ENCODE measurements around the gene CLIC1.
A peak's percentile ranks its signal among the peaks of the same experiment; 100 is the strongest.

CLIC1 gene

DNA sequence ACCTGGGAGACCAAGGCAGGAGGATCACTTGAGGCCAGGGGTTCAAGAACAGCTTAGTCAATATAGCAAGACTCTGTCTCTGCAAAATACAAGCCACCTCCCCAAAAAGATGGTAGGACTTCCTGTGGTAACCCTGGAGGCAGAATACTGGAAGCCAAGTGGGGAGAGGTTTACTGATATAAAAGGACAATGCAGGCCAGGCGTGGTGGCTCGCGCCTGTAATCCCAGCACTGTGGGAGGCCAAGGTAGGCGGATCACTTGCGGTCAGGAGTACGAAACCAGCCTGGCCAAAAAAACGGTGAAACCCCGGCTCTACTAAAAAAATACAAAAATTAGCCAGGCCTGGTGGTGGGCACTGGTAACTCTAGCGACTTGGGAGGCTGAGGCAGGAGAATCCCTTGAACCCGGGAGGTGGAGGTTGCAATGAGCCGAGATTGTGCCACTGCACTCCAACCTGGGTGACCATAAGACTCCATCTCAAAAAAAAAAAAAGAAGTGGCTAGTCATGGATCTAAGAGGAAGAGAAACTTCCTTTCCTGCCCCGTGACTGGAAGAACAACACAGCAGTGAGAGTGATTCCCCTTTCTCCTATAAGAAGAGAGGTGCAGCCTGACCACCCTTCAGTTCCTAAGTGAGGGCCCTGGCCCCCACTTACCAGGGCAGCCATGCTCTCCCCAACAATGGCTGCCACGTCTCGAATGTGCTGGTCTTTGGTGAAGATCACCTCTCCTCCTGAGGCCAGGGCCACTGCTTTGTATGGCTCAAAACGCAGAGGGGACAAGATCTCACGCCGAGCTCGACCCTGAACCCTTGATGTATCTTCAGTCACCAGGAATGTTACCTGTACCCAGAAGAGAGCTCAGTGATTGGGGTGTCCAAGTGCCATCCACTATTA, 32.3 kb upstream of the CLIC1 start:
- FAIRE-seq = no peak
- no peak for DNase-seq (ENCODE audit: low spot score)

DNA sequence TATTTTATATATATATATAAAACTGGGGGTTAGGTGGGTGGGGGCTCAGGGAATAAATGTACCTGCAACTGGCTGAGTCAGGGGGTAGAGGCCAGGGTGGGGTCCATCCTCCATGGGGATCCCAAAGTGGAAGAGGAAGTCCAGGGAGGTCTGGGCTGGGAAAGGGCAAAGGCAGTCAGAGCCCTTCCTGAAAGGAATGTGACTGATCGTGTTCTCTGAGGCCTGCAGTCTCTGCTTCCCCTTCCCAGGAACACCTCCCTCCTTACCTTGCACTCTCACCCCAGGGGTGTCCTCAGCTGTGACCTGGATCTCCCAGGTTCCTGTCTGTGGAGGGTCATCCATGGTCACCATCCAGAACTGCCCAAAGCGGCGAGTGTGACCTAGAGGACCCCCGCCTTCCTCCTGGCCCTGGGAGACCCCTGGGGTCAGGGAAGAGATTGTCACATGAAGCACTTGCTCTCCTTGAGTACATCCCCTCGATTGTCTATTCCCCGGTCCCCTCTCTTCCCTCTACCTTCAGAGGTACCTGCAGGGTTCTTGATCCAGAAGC, 30.8 kb upstream of the CLIC1 start:
- FAIRE-seq (no peak), DNase-seq (ENCODE audit: low spot score) (no peak)

DNA sequence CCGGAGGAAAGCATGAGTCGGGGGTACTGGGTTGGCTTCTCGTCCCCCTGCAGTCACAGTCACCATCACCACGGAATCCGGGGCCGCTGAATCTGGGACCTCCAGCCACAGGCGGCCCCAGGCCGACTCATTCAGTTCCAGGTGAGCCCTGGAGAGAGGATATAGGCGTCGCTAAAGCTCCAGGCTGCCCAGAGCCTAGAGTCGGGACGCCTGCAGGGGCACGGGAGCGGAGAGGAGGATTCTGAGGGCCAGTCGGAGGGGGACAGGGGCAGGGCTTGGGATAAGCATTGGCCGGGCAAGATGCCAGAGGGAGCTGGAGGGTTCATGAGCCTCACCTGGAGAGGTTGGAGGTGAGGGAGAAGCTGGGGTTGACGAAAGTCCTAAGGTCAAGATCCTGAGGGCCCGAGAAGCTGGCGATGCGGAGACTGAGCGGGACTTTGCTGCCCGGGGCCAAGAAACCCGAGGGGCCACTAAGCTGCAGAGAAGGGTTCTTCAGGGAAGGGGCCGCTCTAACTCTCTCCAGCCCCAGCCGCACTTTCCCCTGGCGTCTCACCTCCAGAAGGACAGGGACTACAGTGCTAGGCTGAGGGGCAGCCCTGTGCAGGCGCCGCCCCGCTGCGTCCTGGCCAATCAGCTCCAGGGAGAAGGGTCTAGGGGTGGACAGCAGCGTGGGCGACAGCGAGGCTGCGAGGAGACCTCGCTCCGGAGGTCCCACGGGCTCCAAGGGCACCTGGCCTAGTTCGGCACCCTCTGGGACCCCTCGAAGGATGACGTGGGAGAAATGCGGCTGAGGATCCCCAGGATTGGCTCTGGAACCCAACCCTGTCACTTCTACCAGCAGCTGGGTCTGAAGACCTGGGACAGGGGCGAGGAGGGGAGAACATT, 29.8 kb upstream of the CLIC1 start:
- DNase-seq (ENCODE audit: low spot score) = no peak
- no peak for FAIRE-seq

DNA sequence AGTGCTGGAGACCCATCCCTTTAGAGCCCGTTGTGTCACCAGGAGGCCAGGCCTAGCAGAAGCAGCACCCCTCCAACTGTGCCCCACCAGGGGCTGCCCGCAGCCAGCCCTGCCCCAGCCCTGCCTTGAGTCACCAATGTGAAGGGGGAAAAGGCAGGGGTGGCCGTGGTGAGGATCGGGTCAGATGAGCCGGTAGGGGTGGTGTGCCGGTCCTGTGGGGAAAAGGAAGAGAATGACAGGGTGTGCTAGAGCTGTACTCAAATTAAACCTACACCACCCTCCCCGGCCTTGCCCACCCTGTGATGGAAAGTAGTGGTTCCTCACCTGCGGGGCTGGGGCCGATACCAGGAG, 29.2 kb upstream of the CLIC1 start:
- FAIRE-seq = no peak
- no peak for DNase-seq (ENCODE audit: low spot score)

DNA sequence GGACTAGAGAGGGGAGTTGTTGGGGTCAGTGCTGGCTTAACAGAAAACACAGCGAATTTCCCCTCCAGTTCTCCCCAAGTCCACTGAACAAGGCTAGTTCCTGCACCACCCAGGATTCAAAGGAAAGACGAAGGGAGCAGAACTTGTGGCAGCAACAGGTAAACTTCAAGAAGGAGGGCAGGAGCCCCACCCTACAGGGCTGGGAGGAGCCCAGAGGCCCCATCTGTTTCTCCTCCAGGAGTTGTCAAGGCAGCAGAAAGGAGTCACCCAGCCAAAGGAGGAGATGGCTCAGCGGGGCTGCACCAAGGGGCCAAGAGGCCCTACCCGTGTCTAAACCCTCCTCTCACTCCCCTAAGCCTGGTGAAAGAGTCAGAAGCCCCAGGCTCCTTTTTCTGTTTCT, 27.9 kb upstream of the CLIC1 start:
- no peak for FAIRE-seq

DNA sequence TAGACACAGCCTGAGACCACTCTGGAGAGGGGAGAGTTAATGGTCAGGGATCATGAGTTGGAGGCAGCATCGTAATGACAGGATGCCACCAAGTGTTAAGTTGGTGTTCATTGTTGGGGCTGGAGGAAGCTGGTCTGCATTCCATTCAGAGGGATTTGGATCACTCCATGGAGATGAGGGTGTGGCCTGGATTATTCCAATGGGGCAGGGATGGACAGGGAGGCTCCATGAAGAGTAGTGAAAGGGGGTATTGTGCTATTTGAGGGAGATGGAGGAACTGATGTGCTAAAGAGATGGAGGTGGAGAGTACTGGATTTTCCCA, 27.2 kb upstream of the CLIC1 start:
- no peak for DNase-seq (ENCODE audit: low spot score)
- no peak for FAIRE-seq

More for the DNA sequence above, 27.9 kb upstream of the CLIC1 start:
- no peak for DNase-seq (ENCODE audit: low spot score)

DNA sequence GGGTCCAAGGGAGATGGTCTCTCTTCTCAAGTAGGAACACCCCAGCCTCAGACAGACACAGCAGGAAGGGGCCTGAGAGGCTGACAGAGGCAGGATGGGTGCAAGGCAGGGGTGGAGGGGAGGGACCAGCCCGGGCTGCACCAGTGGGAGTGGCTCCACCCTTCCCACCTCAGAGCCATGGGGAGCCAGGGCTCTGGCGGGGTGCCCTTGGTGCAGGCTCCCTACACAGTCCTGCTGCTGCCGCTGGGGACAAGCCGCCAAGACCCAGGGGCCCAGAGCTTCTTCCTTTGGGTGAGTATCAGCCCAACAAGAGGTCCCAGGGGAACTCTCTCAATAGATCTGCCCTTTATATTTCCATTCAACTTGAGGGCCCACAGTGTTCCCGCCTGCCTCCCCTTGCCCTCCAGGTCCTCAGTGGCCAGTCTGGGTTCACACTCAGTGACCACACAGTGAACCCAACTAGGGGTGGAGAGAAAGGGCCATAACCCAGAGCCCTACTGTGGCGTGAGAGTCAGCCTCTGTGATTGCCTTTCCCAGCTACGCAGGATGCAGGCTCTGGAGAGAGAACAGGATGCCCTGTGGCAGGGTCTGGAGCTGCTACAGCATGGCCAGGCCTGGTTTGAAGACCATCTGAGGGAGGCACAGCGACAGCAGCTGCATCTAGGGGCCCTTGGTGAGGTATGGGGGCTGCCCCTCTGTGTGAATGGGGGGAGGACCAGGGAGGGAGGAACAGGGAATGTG, 26.7 kb upstream of the CLIC1 start:
- no peak for FAIRE-seq

DNA sequence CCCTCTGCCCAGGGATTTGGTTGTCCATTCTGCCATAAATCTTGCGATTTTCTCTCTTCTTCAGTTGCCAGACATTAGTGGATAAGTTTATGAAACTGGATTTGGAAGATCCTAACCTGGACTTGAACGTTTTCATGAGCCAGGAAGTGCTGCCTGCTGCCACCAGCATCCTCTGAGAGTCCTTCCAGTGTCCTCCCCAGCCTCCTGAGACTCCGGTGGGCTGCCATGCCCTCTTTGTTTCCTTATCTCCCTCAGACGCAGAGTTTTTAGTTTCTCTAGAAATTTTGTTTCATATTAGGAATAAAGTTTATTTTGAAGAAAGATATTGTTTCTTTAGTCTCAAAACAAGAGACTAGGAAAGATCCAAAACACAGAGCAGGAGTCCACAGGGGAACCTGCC, 26.0 kb upstream of the CLIC1 start, which contains the start of gene SAPCD1:
Gene SAPCD1 (plus strand): TSS at position 301 of the 400 bp plus-strand sequence. CDS start 399 bp downstream, outside the sequence.
- DNase-seq (ENCODE audit: low spot score) (no peak), FAIRE-seq (no peak)

More for the DNA sequence above, 26.7 kb upstream of the CLIC1 start:
- no peak for DNase-seq (ENCODE audit: low spot score)

DNA sequence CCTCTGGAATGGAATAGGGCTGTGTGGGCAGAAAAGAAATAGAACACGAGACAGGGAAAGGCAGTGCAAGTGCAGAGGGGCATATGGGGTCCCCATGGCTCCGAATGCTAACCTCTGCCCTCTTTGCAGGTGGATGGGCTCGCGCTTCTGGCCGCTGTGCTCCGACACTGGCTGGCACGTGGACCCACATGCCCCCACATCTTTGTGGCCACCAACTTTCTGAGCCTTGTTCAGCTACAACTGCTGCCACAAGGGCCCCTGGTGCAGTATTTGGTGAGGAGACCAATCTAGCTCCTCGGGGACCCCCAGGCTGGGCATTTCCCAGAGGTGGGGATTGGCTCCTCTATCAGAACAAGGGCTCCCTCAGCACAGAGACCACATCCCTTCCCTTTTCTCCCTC, 25.0 kb upstream of the CLIC1 start:
- DNase-seq (ENCODE audit: low spot score) (no peak), FAIRE-seq (no peak)

DNA sequence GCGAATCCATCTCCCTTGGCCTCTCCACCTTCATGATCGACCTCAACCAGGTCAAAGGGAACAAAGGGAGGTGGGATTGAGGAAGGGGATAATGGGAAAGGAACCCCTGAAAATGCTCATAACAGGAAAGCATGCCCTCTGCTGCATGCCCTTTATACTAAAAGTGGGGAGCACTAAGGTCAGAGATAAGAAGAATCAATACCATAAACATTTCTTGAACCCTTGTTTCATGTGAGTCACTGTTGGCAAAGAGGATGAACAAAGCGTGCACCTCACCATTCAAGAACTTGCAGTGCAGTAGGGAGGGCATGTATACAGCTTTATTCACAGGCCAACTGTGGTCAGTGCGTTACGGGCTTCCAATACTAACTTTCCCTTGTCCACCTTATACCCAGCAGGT, 24.5 kb upstream of the CLIC1 start:
- no peak for FAIRE-seq
- no peak for DNase-seq (ENCODE audit: low spot score)

DNA sequence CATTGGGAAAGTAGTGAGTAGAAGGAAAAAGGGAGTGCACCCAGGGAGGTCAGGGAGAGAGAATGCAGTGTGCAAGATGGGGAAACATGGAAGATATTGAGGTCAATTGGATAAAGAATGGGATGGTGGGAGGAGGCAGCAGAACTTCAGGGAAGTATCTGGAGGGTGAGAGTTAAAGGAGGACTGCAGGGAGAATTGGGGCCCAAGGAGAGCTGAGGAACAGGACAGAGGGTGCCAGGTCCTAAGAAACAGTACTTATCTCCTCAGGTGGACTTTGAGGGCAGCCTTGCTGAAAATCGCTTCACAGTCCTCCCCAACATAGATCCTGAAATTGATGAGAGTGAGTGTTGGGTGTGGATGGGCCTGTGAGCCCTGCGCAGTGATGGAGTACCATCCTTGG, 22.0 kb upstream of the CLIC1 start:
- no peak for DNase-seq (ENCODE audit: low spot score)
- no peak for FAIRE-seq

DNA sequence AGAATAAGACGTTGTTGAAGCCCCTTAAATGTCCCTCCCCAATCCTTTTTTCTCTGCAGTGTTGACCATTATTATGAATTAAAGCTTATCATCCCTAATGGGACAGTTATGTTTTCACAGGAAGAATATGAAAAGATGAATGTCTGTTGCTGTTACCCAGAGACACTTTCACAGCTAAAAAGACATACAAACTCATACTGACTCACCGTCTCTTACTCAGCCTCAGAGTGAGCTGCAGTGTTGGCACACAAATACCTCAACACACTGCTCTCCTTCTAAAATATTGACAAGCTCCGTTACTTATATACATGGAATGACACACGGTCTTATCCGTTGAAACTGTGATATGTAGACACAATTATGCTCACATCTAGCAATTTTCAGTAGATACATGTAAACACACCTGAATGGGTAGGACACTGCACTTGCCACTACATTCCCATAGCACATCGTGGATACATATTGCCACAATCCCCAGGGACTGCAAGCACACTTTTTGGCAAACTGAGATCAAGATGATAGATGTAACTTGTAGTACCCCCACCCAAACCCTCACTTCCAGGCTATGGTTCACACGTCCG, 16.5 kb upstream of the CLIC1 start:
- FAIRE-seq (peak; percentile 63), DNase-seq (ENCODE audit: low spot score) (peak; percentile 70)

DNA sequence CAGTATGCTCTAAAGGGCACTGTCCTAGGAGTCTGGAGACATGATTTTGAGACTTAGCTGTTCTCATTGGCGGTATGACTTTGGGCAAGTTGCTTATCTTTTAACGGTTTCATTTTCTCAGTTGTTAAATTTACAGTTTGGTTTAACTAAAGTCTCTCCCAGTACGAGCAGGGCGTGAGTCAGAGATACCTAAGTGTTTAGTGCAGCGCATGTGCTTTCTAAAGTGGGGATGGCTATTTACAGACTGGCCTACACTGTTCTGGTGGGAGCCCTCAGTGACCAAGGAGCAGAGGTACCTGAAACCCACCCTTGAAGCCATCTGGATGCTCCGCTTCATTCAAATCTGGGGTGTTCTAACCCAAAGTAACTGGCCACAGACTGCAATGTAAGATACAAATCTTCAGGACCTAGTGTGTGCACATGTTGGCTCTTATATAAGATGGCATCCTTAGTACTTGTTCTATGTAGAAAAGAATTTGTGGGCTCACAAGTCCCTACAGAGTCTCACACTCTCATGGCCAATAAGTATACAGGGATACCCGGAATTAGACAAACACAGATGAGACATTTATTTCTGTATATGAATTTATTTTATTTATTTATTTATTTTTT, 14.2 kb upstream of the CLIC1 start:
- DNase-seq (ENCODE audit: low spot score) (no peak), FAIRE-seq (no peak)

DNA sequence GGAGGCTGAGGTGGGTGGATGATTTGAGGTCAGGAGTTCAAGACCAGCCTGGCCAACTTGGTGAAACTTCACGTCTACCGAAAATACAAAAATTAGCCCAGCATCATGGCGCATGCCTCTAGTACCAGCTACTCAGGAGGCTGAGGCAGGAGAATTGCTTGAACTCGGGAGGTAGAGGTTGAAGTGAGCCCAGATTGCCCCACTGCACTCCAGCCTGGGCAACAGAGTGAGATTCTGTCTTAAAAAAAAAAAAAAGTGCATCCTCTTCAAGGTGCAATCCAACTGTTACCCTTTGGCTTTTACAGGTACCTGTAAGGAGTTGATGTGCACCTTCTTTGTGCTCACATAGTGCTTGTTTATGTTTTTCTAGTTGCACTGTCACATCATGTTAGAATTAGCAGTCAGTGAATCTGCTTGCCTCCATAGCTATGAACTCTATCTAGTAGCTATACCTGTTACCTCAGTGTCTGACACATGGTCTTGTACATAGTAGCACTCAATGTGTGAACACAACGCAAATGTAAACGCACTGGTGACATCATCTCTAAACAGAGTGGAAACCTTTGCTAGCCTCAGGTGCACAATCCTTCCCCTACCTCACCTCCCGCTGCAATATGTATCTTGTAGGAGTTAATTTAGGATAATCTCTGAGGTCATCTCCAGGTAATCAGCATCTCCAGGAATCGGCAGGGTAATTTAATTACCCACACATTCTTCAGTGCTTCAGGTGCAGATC, 13.1 kb upstream of the CLIC1 start:
- DNase-seq (ENCODE audit: low spot score) (no peak), FAIRE-seq (no peak)

DNA sequence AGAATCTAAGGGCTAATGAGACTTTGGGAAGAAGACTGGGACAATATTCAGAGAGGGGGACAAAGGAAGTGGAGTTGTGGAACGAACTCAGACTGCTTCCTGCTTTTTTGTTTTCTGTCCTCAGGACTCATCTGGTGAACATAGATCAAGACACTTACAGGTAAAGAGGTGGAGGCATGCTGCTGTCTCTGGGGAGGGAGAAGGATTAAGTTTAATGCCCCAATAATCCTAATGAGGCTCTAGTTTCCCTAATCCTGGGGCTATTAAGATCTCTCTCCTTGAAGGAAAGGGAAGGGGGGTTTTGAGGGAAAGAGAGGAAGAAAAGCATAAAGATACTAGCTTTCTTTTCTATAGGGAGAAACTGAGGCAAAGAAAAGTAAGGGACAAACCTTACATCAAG, 8.1 kb upstream of the CLIC1 start:
- FAIRE-seq (no peak), DNase-seq (ENCODE audit: low spot score) (no peak)

DNA sequence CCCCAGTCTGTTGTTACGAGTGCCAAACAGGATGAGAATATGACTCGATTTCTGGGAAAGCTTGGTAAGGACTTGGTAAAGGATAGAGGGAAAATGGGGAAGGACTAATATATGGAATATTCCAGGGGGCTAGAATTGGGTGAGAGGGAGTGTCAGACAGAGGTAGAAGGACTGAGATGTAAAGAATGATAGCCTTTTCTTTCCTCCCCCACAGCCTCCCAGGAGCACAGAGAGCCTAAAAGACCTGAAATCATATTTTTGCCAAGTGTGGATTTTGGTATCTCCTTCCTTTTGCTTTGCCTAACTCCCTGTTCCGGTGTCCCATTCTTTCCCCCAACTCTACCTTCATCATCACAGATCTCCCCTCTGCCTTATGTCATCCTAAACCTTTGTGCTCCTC, 6.6 kb upstream of the CLIC1 start:
- FAIRE-seq = no peak
- DNase-seq (ENCODE audit: low spot score) = no peak

DNA sequence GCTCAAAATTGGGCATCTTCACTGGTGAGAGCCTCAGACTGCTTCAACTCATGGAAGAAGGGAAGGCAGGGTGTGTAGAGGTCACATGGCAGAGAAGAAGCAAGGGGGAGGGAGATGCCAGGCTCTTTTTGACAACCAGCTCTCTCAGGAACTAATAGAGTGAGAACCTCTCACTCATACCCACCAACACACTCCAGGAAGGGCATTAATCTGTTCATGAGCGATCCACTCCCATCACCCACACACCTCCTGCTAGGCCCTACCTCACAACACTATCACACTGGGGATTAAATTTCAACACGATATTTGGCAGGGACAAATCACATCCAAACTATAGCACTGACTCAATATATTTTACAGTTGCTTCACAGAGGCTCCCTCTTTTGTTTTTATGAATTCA, 5.5 kb upstream of the CLIC1 start:
- DNase-seq (ENCODE audit: low spot score) (no peak), FAIRE-seq (no peak)

DNA sequence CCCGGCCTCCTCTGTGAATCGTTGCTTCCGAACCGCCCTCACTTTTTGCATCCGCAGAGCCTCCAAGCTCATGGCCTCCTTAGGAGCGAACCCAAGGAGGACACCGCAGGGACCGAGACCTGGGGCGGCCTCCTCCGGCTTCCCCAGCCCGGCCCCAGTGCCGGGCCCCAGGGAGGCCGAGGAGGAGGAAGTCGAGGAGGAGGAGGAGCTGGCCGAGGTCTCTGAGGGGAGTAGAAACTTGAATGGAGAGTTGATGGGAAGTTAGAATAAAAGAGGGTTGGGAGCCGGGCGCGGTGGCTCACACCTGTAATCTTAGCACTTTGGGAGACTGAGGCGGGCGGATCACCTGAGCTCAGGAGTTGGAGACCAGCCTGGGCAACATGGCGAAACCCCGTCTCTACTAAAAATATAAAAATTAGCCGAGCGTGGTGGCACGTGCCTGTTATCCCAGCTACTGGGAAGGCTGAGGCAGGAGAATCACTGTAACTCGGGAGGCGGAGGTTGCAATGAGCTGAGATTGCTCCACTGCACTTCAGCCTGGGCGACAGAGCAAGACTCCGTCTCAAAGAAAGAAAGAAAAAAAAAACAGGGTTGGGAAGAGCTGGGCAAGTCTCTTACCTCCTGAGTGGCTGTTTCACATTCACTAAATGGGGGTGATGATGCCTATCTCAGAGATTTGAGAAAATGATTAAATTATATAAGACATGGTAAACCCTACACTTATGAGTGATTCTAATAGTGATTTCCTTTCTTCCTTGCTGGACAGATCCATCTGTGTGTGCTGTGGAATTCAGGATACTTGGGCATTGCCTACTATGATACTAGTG, 4.3 kb upstream of the CLIC1 start:
- FAIRE-seq = no peak
- DNase-seq (ENCODE audit: low spot score) = no peak

All from RCC 7860 (cell line).